ENCODE measurements around the gene C1QTNF8. TPM values are rescaled to one million over a fixed set of nuclear protein-coding genes. Genes with fewer than 3 reads are reported as not detected.

The C1QTNF8 gene
- total RNA-seq, 4 donors from 2014 or later = not detected

DNA sequence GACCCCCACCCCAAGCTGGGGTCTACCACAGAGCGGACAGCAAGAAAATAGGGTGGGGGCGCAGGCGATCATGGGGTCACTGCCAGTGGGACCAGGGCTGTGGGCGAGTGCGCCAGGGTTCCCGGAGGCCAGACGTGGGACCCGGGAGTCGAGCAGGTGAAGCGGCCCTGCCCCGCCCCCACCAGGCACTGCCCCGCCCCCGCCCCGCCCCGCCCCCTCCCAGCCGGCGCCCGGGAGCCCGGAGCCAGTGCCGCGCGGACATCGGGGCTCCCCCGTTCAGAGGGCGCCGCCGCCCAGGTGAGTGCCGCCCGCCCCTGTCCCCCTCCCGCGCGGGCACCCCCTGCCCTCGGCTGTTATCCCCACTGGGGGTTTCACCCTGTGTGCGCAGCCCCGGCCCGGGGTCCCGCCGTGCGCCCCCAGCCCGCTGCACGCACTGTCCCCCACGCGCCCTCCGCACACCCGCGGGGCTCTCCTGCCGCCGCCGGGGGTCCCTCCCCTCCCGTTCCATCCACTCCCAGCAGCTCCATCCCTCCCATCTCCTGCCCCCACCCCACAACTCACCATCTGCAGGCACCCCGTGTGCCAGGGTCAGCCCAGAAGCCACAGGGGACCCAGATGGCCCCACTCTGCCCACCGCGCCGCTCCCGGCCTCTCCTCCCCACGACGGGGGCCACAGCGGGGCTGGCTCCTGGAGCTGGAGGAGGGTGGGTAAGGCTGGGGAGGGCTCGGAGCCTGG is 23.4 kb downstream of the C1QTNF8 start, which contains the start of gene SSTR5:
Gene SSTR5, plus strand, starts transcription at position 222 of the 736 bp plus-strand sequence. CDS start 6,122 bp downstream, outside the sequence.
- intact Hi-C loops (cut with DNase I; ENCODE audit: low total_unique reads) = no loop called here
- no peak for TF ChIP-seq POLR2A (IDR thresholded peaks at IDR 0.05)
- TF ChIP-seq, protein P1, sequence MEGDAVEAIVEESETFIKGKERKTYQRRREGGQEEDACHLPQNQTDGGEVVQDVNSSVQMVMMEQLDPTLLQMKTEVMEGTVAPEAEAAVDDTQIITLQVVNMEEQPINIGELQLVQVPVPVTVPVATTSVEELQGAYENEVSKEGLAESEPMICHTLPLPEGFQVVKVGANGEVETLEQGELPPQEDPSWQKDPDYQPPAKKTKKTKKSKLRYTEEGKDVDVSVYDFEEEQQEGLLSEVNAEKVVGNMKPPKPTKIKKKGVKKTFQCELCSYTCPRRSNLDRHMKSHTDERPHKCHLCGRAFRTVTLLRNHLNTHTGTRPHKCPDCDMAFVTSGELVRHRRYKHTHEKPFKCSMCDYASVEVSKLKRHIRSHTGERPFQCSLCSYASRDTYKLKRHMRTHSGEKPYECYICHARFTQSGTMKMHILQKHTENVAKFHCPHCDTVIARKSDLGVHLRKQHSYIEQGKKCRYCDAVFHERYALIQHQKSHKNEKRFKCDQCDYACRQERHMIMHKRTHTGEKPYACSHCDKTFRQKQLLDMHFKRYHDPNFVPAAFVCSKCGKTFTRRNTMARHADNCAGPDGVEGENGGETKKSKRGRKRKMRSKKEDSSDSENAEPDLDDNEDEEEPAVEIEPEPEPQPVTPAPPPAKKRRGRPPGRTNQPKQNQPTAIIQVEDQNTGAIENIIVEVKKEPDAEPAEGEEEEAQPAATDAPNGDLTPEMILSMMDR (IDR thresholded peaks at IDR 0.05) = no peak
- no peaks in the 10 kb centered on the region for H3K36me3 ChIP-seq
- H3K4me3 ChIP-seq = no peak within 1 kb of the TSS
- no peaks in the 10 kb centered on the region for H3K4me1 ChIP-seq
- no peak within 1 kb of the TSS for H3K27ac ChIP-seq
- H3K9me3 ChIP-seq = no peaks in the 10 kb centered on the region
- peaks cover 0 to 32% of the 10 kb centered on the region in 2 donors for H3K27me3 ChIP-seq
- DNase-seq = no peak

DNA sequence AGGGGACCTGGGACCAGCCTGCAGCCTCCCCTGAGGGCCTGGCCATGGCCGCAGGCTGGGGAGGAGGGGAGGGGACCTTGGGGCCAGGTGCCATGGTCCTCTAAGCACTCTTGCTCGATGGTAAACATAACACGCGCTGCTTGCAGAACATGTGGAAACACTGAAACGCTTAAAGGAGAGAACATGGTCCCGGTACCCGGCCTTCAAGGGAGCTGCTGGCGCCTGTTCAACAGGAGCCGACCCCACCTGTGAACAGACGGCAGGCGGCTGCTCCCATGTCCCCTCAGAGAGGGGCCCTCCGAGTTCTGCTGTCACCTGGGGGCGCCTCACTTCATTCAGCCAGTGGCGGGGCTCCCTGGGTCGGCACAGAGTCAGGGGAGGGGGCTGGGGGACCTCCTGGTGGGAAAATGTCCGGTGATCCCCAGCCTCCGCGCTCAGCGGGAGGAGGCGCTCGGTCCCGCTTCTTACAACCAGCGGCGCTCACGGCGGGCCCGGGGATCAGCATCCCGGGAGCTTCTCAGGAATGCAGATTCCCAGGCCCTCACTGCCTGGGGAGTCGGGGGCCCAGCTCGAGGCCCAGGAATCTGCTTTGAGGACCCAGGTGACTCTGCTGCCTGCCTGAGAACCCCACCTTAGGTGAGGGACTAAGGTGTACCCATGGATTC is 24.4 kb downstream of the C1QTNF8 start:
- H3K27me3 ChIP-seq = peaks cover 0 to 24% of the 10 kb centered on the region in 2 donors
- no peaks in the 10 kb centered on the region for H3K9me3 ChIP-seq
- H3K36me3 ChIP-seq = no peaks in the 10 kb centered on the region
- TF ChIP-seq, protein P1 (IDR thresholded peaks at IDR 0.05) = no peak
- TF ChIP-seq POLR2A (IDR thresholded peaks at IDR 0.05) = no peak
- no peak overlapping the region for H3K27ac ChIP-seq
- no peak overlapping the region for H3K4me3 ChIP-seq
- no peak for DNase-seq
- no peaks in the 10 kb centered on the region for H3K4me1 ChIP-seq
- intact Hi-C loops (cut with DNase I; ENCODE audit: low total_unique reads) = no loop called here

DNA sequence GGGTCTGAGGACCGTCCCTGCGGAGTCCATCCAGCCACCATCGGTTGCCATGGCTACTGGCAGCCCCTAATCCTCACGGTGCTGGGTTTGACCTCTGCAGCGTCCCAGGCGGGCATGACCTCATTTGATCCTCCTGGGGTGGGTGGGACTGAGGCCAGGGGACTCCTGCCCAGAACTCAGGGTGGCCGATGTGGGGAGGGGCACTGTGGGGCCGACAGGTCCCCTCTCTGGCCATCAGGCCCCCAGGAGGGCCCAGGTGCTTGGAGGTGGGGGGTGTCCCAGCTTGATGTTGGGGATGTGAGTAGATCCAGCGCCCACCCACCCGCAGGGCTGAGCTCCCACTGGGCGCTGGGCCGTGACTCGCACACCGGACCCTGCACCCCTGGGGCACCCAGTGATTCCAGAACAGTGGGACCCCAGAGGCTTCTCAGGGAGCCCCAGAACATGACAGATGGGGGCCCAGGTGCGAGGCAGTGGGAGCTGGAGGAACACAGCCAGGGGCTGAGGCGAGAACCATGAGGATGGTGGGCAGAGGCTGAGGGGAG is 25.1 kb downstream of the C1QTNF8 start:
- intact Hi-C loops (cut with DNase I; ENCODE audit: low total_unique reads) = no loop called here

DNA sequence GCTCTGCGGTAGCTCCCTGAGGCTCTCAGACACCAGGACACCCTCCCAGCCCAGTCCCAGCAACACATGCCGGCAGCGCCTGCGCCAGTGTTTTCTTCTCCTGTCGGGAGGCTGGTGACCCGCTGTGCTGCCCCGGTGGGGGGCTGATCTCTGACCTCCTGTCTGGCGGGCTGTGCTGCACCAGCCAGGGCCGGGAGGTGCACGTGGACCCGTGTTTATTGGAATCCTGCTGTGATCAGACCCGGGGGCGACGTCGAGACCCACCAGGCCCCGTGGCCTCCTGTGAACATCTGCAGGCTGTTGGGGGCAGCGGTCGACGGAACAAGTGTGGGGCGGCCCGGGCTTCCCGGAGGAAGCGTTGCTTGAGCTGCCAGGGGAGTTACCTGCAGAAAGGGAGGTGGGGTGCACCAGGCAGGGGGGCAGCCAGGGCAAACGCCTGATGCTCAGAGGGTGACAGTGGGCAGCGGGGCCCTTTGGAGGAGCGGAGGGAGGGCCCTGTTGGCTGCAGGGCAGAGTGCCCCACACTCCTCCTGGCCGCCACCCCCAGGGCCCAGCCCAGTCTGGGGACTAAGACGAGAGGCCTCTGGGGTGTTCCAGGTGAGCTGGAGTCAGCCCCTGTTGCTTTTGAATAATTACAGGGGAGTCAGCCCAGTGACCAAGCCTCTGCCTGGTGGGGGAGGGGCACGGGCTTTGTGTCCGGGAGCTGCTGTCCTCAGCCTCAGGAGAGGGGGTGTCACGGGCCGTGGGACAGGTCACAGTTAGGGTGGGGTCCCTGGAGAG is 25.8 kb downstream of the C1QTNF8 start:
- no peak for DNase-seq
- Histone ChIP-seq H3K36me3 (no peaks in the 10 kb centered on the region), H3K27me3 (peaks cover 0 to 21% of the 10 kb centered on the region in 2 donors), H3K4me3 (no peak overlapping the region), H3K27ac (no peak overlapping the region), H3K4me1 (no peaks in the 10 kb centered on the region), H3K9me3 (no peaks in the 10 kb centered on the region)
- TF ChIP-seq POLR2A (IDR thresholded peaks at IDR 0.05) = no peak
- TF ChIP-seq, protein P1 (IDR thresholded peaks at IDR 0.05) = no peak
- intact Hi-C loops (cut with DNase I; ENCODE audit: low total_unique reads) = no loop called here

More for the DNA sequence above, 25.1 kb downstream of the C1QTNF8 start:
- H3K4me3 ChIP-seq = no peak overlapping the region
- peaks cover 0 to 21% of the 10 kb centered on the region in 2 donors for H3K27me3 ChIP-seq
- H3K4me1 ChIP-seq = no peaks in the 10 kb centered on the region
- H3K27ac ChIP-seq = no peak overlapping the region
- no peaks in the 10 kb centered on the region for H3K36me3 ChIP-seq
- H3K9me3 ChIP-seq = no peaks in the 10 kb centered on the region
- TF ChIP-seq POLR2A (IDR thresholded peaks at IDR 0.05) = no peak
- TF ChIP-seq, protein P1 (IDR thresholded peaks at IDR 0.05) = no peak
- no peak for DNase-seq
